Esophagus muscularis mucosa (tissue), 4 donors: ENCODE measurements around the gene TMEM119. TPM values are rescaled to one million over a fixed set of nuclear protein-coding genes. Genes with fewer than 3 reads are reported as not detected.
"Not testable (repeated sequence)": the region's sequence is repeated elsewhere in the genome, so short reads cannot be mapped to it uniquely, and the experiment has no call there.

Source experiments
- DNase-seq: peaks from one replicate; pipeline ENCODE4 v3.0.0-alpha.2; 2017; ENCODE audit errors: extremely low spot score
- H3K27ac ChIP-seq, 4 donors: fragments of 200-600 bp; sonication (generic); replicated peaks in 1 of 4; 1 replicate in 3 of 4; 2 replicates in 1 of 4; pipeline ENCODE4 v1.5.1; 2016 to 2019; ENCODE audit warnings: mild to moderate bottlenecking in 1 of 4
- H3K27me3 ChIP-seq, 4 donors: fragments of 200-600 bp; sonication (generic); one replicate each; pipeline versions ENCODE4 v1.5.1 to v1.6.0; 2016 to 2019
- H3K36me3 ChIP-seq, 4 donors: fragments of 200-600 bp; sonication (generic); one replicate each; pipeline ENCODE4 v1.5.1; 2016 to 2019
- H3K4me1 ChIP-seq, 4 donors: fragments of 200-600 bp; sonication (generic); one replicate each; pipeline ENCODE4 v1.5.1; 2016 to 2019
- H3K4me3 ChIP-seq, 4 donors: fragments of 200-600 bp; sonication (generic); 1 replicate in 2 of 4; 2 replicates in 2 of 4; pipeline ENCODE4 v1.5.1; 2016 to 2019; ENCODE audit warnings: mild to moderate bottlenecking in 4 of 4, moderate library complexity in 1 of 4
- H3K9me3 ChIP-seq, 4 donors: fragments of 200-600 bp; sonication (generic); 1 replicate in 3 of 4; 2 replicates in 1 of 4; pipeline ENCODE4 v1.5.1; 2016 to 2019
- CTCF ChIP-seq, 3 experiments: fragments of 200-600 bp in 2 of 3; fragments of 450-650 bp in 1 of 3; sonication (generic) in 2 of 3; IDR thresholded peaks; one replicate each; pipeline ENCODE4 v1.5.1; 2017 to 2019; ENCODE audit warnings: antibody characterized with exemption in 3 of 3, mild to moderate bottlenecking in 2 of 3, moderate library complexity in 1 of 3
- EP300 ChIP-seq: sonication (generic); formaldehyde crosslinking; IDR thresholded peaks from one replicate; pipeline ENCODE4 v1.6.1; 2017; ENCODE audit warnings: antibody characterized with exemption
- POLR2A ChIP-seq: fragments of 450-650 bp; IDR thresholded peaks from one replicate; pipeline ENCODE4 v1.6.1; 2017; ENCODE audit warnings: antibody characterized with exemption, moderate library complexity, mild to moderate bottlenecking, low read depth
- POLR2AphosphoS5 ChIP-seq, 2 donors: sonication (generic); formaldehyde crosslinking; IDR thresholded peaks; one replicate each; pipeline ENCODE4 v1.6.1; 2017; ENCODE audit warnings: antibody characterized with exemption in 2 of 2
- WGBS: methylation state at CpG from one replicate; pipeline ENCODE4 v1.1.5; 2018; 5-methylcytosine and 5-hydroxymethylcytosine counted together
- intact Hi-C: fragments of 100-400 bp; cut with DNase I; formaldehyde crosslinking; loops from one replicate; pipeline ENCODE4 v1.15.1; 2023
- total RNA-seq, 4 donors: library from RNA; depleted of rRNA; stranded (reverse); fragments of >200 nt; gene quantifications; one replicate each; pipeline versions ENCODE4 v1.1.0 to v1.2.1, GENCODE V29; 2016

The TMEM119 gene
- total RNA-seq, 4 donors from 2014 or later: 3.6 to 12.2 (median 7.1) TPM

GRCh38 chr12:108560321-108560721 is 37.6 kb downstream of the TMEM119 start:
- Histone ChIP-seq H3K4me1 (peaks cover 56 to 82% (median 79%) of the 10 kb centered on the region in 4 donors), H3K4me3 (peak overlapping the region; percentile 82 to 93 (median 84)), H3K27ac (peak overlapping the region; percentile 93 to 95 (median 95)), H3K36me3 (peaks cover 12 to 33% (median 19%) of the 10 kb centered on the region in 4 donors), H3K27me3 (no peaks in the 10 kb centered on the region), H3K9me3 (no peaks in the 10 kb centered on the region)
- TF ChIP-seq POLR2AphosphoS5 (IDR thresholded peaks at IDR 0.05) (no peak), CTCF (IDR thresholded peaks at IDR 0.05) (no peak), POLR2A (no peak), EP300 (no peak)
- WGBS: 1% methylated on average over 11 of the region's 12 CpGs
- DNase-seq: no peak
- intact Hi-C loops: loop anchor here (5.0 kb wide), 1 partner anchor 292 kb away; no protein-coding TSS in a partner anchor

- Histone ChIP-seq H3K36me3 (peaks cover 7 to 28% (median 13%) of the 10 kb centered on the region in 4 donors), H3K4me1 (peaks cover 59 to 82% (median 78%) of the 10 kb centered on the region in 4 donors), H3K27ac (no peak overlapping the region), H3K4me3 (peak overlapping the region; percentile 82 to 93 (median 84)), H3K27me3 (no peaks in the 10 kb centered on the region), H3K9me3 (no peaks in the 10 kb centered on the region)
- WGBS: 57% methylated on average over 3 of the region's 3 CpGs
- intact Hi-C loops: loop anchor here (5.0 kb wide), 1 partner anchor 293 kb away; no protein-coding TSS in a partner anchor
- TF ChIP-seq POLR2AphosphoS5 (IDR thresholded peaks at IDR 0.05) (no peak), POLR2A (no peak), CTCF (IDR thresholded peaks at IDR 0.05) (no peak), EP300 (no peak)
- no peak for DNase-seq
These were observed 38.1 kb downstream of the TMEM119 start for GRCh38 chr12:108559748-108560147.

GRCh38 chr12:108559007-108559655 is 38.8 kb downstream of the TMEM119 start:
- Histone ChIP-seq H3K4me3 (peak overlapping the region in 2 of 4 donors; percentile 3 to 85), H3K9me3 (no peaks in the 10 kb centered on the region), H3K27ac (no peak overlapping the region), H3K36me3 (peaks cover under 1 to 21% (median 7%) of the 10 kb centered on the region in 4 donors), H3K27me3 (no peaks in the 10 kb centered on the region), H3K4me1 (peaks cover 53 to 80% (median 72%) of the 10 kb centered on the region in 4 donors)
- no peak for TF ChIP-seq EP300
- no peak for TF ChIP-seq POLR2AphosphoS5 (IDR thresholded peaks at IDR 0.05)
- TF ChIP-seq CTCF (IDR thresholded peaks at IDR 0.05): no peak
- no peak for TF ChIP-seq POLR2A
- 81% methylated on average over 14 of the region's 14 CpGs for WGBS
- intact Hi-C loops: no loop called here
- no peak for DNase-seq

GRCh38 chr12:108555383-108555782 is 42.5 kb downstream of the TMEM119 start:
- Histone ChIP-seq H3K36me3 (peaks cover 0 to 20% (median 5%) of the 10 kb centered on the region in 4 donors), H3K4me1 (peaks cover 50 to 81% (median 73%) of the 10 kb centered on the region in 4 donors)
- DNase-seq: peak; percentile 21
- H3K9me3 ChIP-seq, H3K27me3 ChIP-seq, intact Hi-C loops, H3K4me3 ChIP-seq, H3K27ac ChIP-seq: not testable (repeated sequence)
- WGBS: 88% methylated on average over 9 of the region's 9 CpGs

- H3K9me3 ChIP-seq: no peaks in the 10 kb centered on the region
- no peak for TF ChIP-seq EP300
- TF ChIP-seq CTCF (IDR thresholded peaks at IDR 0.05): no peak
- no peak for TF ChIP-seq POLR2A
- TF ChIP-seq POLR2AphosphoS5 (IDR thresholded peaks at IDR 0.05): no peak
- WGBS: 85% methylated on average over 5 of the region's 5 CpGs
- no peaks in the 10 kb centered on the region for H3K27me3 ChIP-seq
- no peak overlapping the region for H3K27ac ChIP-seq
- DNase-seq: peak; percentile 60
- peaks cover 0 to 22% (median 7%) of the 10 kb centered on the region in 4 donors for H3K36me3 ChIP-seq
- no peak overlapping the region for H3K4me3 ChIP-seq
- peaks cover 35 to 65% (median 57%) of the 10 kb centered on the region in 4 donors for H3K4me1 ChIP-seq
- intact Hi-C loops: no loop called here
These were observed 44.1 kb downstream of the TMEM119 start for GRCh38 chr12:108553799-108554198.
